ENCODE measurements around the gene CDH23.
A peak's percentile ranks its signal among the peaks of the same experiment; 100 is the strongest.

Gene CDH23

DNA sequence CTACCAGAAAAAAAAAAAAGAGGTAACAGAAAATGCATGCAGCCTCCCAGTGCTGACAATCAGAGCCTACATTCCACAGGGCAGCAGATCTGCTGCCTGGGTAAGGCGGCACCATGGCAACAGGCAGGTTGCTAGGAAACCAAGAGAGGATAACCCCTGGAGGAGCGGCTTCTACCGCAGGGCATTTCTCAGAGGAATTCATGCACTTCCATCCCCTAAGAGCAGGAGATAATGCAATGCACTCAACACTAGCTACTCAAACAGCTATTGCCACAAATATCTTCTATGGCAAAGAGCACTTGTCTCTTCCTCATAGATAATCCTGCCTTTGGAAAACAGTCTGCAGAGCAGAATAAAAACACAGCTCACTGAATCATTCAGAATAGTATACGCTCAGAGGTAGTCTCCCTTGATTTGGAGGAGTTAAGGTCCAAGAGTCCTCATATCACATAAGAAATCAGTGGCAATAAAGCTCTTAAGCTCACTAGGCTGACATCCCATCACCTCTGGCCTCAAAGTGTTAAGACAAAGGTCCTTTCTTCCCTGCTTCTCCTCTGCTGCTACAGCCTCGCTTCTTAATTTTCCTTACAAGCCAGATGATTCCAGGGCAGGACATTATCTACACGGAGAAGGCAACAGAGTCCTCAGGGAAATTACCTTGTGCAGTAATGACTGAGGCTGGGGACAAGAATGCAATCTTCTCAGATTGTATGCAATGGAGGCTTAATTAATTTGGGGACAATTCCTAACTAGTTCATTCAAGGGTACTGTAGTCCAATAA, 443.6 kb downstream of the CDH23 start:
- H3K4me3 ChIP-seq (ENCODE audit: low read length), result peak overlapping the region; percentile 13
- peak; percentile 96 for DNase-seq (ENCODE audit: low read depth)
- TF ChIP-seq, protein P1, sequence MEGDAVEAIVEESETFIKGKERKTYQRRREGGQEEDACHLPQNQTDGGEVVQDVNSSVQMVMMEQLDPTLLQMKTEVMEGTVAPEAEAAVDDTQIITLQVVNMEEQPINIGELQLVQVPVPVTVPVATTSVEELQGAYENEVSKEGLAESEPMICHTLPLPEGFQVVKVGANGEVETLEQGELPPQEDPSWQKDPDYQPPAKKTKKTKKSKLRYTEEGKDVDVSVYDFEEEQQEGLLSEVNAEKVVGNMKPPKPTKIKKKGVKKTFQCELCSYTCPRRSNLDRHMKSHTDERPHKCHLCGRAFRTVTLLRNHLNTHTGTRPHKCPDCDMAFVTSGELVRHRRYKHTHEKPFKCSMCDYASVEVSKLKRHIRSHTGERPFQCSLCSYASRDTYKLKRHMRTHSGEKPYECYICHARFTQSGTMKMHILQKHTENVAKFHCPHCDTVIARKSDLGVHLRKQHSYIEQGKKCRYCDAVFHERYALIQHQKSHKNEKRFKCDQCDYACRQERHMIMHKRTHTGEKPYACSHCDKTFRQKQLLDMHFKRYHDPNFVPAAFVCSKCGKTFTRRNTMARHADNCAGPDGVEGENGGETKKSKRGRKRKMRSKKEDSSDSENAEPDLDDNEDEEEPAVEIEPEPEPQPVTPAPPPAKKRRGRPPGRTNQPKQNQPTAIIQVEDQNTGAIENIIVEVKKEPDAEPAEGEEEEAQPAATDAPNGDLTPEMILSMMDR (conservative IDR thresholded peaks at IDR 0.05; ENCODE audit: low read depth, low read length), result no peak

- no peak for DNase-seq (ENCODE audit: low read depth)
These were observed 444.2 kb downstream of the CDH23 start for GRCh38 chr10:71840958-71841335.

DNA sequence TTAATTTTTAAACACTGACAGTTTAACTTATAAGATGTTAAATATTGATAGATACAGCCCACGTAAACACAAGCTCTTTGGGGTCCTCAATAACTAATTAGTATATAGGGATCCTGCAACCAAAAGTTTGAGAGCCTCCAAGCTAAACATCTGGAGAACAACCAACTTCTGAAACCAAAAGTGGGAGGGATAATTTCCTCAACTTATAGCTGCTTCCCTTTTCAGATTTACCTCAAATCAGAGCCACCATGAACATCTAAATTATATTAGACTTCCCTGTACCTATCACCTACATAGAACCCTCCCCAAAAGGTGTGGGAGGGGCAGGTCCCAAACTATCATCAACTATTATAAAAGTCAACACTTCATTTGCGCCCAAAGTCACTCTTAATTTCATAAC, 445.7 kb downstream of the CDH23 start:
- TF ChIP-seq, protein P1 (conservative IDR thresholded peaks at IDR 0.05; ENCODE audit: low read depth, low read length), result no peak
- H3K4me3 ChIP-seq (ENCODE audit: low read length), result no peak overlapping the region

More at GRCh38 chr10:71840958-71841335, 444.2 kb downstream of the CDH23 start:
- TF ChIP-seq, protein P1 (conservative IDR thresholded peaks at IDR 0.05; ENCODE audit: low read depth, low read length), result no peak
- no peak overlapping the region for H3K4me3 ChIP-seq (ENCODE audit: low read length)

DNA sequence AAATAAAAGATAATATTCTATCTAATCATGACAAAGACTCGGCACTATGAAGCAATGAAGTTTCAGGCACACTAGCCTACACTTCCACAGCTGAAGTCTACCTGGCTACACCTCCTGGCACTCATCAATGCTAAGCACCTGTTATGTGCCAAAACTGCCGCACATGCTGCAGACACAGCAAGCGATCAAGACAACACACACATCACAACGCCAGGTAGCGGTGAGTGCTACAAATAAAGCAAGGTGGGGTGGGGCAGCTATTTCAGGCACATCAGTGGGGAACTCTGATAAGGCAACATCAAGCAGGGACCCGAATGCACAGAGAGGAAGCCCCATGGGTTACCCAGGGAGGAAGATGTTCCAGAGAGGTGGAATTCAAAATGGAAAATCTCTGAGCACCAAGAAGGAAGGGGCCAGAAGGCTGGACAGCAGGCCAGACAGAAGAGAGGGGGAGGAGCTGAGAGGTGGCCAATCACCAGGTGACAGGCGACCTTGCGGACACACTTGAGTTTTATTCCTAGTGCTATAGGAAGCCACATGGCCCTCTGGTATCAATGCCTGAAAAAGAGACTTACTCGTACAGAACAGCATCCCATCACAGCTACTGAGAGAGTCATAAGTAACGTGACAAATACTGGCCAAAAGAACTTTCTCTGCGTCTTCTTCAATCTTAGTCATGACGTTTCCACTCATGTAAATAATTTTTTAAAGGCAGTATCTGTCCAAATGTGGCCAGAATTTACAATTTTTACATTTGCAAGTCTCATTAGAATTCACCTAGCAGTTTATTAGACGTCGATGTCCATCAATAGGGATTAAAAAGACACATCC, 446.4 kb downstream of the CDH23 start:
- TF ChIP-seq, protein P1 (conservative IDR thresholded peaks at IDR 0.05; ENCODE audit: low read depth, low read length), result no peak
- DNase-seq (ENCODE audit: low read depth), result no peak
- no peak overlapping the region for H3K4me3 ChIP-seq (ENCODE audit: low read length)

More for the DNA sequence above, 445.7 kb downstream of the CDH23 start:
- DNase-seq (ENCODE audit: low read depth), result no peak

GRCh38 chr10:71844084-71844483, 447.4 kb downstream of the CDH23 start:
- TF ChIP-seq, protein P1 (conservative IDR thresholded peaks at IDR 0.05; ENCODE audit: low read depth, low read length), result no peak
- DNase-seq (ENCODE audit: low read depth), result no peak
- no peak overlapping the region for H3K4me3 ChIP-seq (ENCODE audit: low read length)

DNA sequence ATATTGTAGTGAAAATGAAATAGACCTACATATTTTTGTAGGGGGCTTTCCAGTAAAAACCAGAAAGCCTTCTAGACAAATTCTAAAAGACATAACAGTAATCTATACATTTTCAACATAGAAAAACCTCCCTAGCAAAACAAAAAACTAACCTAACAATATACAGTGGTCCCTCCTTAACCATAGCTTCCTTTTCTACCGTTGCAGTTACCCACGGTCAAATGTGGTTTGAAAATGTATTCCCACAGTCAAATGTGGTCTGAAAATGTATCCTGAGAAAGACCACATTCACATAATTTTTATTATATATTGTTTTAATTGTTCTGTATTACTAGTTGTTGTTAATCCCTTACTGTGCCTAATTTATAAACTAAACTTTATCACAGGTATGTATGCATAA, 448.0 kb downstream of the CDH23 start:
- H3K4me3 ChIP-seq (ENCODE audit: low read length), result no peak overlapping the region
- TF ChIP-seq, protein P1 (conservative IDR thresholded peaks at IDR 0.05; ENCODE audit: low read depth, low read length), result no peak
- no peak for DNase-seq (ENCODE audit: low read depth)

Data from retinal pigment epithelial cell (primary cell).